Activated CD4-positive, alpha-beta T cell treated with anti-CD3 and anti-CD28 coated beads, Interleukin-2, Interleukin-6, amounts not matched to agents 100 ng/mL and 50 ng/mL, durations not matched to agents 16 hours and 8 hours (primary cell): ENCODE data around the gene MACO1.
"Not testable (repeated sequence)": the region's sequence is repeated elsewhere in the genome, so short reads cannot be mapped to it uniquely, and the experiment has no call there.

Experiments used
- DNase-seq: peaks from one replicate; pipeline ENCODE4 v3.0.0-alpha.2; 2020

MACO1 gene

DNA sequence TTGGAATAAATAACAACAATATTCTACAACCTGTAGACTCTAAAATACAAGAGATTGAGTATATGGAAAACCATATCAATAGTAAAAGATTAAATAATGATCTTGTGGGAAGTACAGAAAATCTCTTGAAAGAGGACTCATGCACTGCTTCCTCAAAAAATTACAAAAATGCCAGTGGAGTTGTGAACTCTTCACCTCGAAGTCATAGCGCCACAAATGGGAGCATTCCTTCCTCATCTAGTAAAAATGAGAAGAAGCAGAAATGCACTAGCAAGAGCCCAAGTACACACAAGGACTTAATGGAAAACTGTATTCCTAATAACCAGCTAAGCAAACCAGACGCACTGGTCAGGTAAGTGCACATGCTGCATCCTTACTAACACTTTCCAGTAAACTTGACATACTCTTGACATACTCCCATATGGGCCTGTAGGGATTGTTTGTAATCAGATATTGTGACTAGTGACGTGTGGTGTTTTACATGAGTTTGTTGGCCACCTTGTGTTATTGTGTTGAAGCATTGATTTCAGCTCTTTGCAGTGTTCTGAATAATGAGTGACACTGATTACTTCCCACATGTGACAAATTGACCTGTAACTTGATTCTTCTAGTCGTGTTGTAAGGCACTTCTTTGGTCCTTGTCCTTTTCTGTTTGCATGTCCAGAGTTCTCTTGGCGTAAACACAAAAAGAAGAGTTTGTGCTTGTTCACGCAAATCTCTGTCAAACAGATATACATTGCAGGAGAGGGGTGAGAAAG, 28.0 kb downstream of the MACO1 start:
- no peak for DNase-seq

GRCh38 chr1:25460020-25460419, 29.3 kb downstream of the MACO1 start:
- no peak for DNase-seq

DNA sequence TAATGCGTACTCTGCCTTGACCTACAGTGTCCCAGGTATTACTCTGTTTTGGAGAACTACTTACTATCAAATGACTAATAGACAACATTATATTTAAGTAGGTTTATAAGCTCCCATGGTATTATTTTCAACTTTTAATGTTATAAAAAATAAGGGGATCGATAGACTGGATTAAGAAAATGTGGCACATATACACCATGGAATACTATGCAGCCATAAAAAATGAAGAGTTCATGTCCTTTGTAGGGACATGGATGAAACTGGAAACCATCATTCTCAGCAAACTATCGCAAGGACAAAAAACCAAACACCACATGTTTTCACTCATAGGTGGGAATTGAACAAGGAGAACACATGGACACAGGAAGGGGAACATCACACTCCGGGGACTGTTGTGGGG, 30.1 kb downstream of the MACO1 start:
- not testable (repeated sequence) for DNase-seq

GRCh38 chr1:25461849-25462248, 31.2 kb downstream of the MACO1 start:
- DNase-seq = no peak

- DNase-seq = no peak
These were observed 32.0 kb downstream of the MACO1 start for GRCh38 chr1:25462732-25463131.

DNA sequence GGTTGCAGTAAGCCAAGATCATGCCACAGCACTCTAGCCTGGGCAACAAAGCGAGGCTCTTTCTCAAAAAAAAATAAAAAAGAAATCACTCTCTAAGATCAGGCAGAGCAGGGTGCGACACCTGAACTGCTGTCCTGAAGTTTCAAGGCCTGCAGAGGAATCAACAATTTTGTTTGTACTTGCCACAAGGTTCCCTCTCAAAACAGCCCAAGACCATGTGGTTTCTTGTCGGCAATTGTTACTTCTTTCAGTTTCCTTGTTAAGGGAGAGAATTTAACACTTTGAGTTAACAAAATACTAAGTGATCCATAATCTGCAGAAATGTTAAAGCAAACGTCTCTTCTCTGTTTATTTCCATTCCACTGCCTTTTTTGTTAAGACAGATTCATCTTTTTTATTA, 36.5 kb downstream of the MACO1 start:
- peak; percentile 12 for DNase-seq

GRCh38 chr1:25467616-25468015, 36.9 kb downstream of the MACO1 start:
- no peak for DNase-seq

- no peak for DNase-seq
These were observed 37.3 kb downstream of the MACO1 start for GRCh38 chr1:25468033-25468432.

- DNase-seq = no peak
These were observed 38.5 kb downstream of the MACO1 start for GRCh38 chr1:25469177-25469576.

- no peak for DNase-seq
These were observed 41.8 kb downstream of the MACO1 start for GRCh38 chr1:25472471-25472870.

DNA sequence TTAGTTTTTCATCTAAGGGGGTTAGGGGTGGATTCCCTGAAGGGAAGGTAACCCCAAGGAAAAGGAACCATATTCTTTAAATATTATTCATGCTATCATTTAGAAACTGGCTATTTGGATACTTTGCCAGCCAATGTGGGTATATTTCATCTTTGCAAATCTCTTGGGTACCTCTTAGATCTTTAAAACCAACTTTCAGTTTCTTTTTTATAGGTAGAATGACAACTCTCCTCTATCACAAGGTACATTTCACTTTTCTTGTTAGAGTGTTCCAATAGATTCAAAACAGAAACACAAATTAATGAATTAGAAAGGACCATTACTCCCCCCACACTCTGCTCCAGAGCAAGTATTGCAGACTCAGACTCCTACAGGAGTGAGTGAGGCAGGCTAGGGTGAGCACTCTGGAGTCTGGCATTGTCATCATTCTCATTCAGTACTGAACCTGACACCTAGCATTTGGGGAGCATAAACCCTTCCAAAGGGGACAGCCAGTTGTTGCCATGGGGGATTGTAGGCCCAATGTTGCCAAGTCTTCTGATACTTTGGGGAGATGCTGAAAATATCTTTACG, 43.0 kb downstream of the MACO1 start:
- DNase-seq = peak; percentile 5

GRCh38 chr1:25474439-25475047, 43.8 kb downstream of the MACO1 start:
- no peak for DNase-seq

DNA sequence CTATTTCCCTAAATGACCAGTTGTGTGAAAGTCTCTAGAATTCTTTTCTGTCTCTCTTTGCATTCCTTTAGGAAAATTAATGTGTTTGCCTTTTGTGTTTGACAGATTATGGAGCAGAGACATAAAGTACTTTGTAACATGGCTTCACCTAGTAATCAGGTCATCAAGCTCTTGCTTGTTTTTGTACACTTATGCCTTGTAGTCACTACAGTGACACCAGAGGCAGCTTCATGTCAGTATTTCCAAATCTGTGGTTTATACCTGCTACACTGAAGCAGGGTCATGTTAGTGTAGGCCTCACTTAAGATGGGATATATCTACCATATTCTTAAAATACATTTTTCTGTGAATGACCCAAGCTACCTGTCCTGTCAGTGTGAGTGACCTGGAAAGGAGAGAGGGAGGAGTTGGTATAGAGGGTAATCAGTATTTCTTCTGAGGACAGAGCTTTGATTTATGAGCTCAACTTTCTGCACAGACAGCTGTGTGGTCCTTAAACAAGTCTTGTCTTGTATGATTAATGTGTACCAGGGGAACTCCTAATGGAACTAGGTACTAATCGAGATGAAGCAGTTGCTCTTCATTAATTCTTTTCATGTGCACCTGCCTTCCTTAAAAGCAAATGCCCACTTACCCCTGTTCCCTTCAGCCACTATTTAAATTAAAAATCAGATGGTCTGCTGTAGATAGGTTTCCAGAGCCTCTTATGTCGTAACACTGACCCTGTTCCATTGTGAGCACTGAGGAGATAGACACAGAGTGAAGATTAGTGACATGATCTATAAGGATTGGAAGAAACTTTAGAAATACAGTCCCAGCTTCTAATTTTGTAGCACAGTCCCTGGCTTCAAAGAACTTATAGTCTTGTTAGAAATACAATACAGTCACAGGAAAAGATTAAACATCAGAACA, 45.7 kb downstream of the MACO1 start:
- DNase-seq = peak; percentile 7

DNA sequence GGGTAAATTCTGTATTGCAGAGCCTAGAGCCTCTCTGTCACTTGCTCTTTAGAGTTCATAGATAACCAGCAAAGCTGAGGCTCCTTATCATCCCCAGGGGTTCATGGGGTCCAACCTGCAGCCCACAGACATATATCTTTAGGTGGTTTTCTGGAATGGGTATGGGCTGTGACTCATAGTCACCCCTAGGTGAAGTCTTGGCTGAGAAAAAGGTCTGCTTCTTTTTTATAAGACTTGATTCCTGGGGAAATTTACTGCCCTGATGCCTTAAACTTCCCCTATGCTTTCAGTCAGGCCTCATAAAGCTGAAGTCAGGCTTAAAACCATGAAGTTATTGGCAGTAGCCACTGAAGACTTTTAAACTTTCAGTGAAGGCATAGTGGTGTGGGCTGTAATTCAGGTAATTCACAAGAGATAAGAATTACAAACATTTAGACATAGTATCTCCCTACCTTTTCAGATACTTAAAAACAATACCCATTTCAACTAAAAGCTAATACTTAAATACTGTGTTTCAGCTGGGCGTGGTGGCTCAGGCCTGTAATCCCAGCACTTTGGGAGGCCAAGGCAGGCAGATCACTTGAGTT, 46.8 kb downstream of the MACO1 start:
- DNase-seq = no peak

GRCh38 chr1:25478633-25479032, 47.9 kb downstream of the MACO1 start:
- no peak for DNase-seq

DNA sequence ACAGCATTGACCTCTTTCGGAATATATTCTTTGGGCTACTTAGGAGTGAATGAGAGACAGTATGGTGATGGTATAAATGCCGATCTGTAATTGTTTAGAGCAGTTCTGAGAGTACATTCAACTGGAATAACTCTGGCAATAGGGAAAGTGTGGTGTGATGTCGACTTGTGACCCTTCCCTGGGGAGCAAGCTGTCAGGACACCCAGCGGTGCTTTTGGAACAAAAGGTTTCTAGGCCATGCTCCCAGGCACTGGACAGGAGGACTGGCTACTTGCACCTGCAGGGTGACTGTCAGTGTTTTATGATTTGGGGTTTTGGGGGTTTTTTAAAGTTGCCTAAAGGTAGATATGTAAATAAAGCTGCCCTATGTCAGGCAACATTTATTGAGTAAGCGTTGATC, 50.9 kb downstream of the MACO1 start:
- no peak for DNase-seq

DNA sequence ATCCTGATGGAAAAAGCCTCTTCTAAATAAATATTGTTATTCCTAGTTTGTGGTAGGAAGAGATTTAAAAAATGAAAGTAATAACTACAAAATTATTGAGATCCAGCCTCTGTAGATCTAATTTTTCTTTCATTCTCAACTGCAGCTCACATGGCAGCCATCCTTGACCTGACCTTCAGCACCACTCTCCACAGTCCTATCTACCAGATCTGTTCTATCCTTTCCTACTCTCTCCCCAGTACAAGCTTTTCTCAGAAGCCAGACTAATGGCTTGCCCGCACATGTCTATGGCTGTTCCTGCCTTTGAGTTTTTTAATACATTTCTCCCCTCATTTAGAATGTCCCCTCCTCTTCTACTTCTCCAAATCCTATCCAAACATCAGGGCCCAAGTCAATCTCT, 51.5 kb downstream of the MACO1 start:
- DNase-seq = no peak

- DNase-seq = no peak
These were observed 53.4 kb downstream of the MACO1 start for GRCh38 chr1:25484096-25484495.

DNA sequence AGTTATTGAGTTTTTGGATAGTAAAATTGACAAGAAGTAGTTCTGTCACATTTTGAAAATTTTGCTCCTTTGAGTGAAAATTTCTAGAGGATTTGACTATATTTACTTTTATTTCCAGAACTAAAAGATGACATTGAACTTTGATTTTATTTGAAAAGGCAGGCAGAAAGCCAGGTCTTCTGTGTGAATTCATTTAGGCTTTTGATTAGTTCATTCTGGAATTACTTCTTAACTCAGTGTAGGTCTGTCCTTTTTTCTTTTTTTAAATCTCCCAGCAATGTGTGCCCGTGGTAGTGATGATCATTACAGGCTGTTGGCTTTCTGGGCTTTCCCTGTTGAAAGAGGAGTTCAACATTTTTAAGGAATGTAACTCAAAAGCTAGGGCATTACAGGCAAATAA, 53.8 kb downstream of the MACO1 start:
- no peak for DNase-seq

- no peak for DNase-seq
These were observed 55.1 kb downstream of the MACO1 start for GRCh38 chr1:25485536-25486411.

DNA sequence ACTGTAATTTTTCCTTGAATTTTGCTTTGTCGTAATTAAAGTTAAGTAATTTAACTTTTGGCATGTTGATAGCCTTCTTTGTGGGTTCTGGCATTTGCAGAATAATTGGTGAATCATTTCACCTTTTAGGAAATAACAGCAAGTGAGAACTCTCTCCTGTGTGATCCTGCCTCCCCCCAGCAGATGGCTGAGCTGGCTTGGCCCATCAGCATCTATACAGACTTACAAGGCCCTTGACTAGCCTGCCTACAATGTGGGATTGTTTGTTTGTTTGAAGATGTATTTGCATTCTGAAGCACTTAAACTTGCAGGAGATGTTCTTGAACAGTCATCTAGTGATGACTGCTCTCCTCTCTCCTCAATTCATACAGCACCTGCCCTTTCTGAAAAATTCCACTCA, 55.9 kb downstream of the MACO1 start:
- no peak for DNase-seq

- DNase-seq = peak; percentile 12
These were observed 56.9 kb downstream of the MACO1 start for GRCh38 chr1:25487628-25488027.
